ENCODE data around the gene LMLN.

Gene LMLN

DNA sequence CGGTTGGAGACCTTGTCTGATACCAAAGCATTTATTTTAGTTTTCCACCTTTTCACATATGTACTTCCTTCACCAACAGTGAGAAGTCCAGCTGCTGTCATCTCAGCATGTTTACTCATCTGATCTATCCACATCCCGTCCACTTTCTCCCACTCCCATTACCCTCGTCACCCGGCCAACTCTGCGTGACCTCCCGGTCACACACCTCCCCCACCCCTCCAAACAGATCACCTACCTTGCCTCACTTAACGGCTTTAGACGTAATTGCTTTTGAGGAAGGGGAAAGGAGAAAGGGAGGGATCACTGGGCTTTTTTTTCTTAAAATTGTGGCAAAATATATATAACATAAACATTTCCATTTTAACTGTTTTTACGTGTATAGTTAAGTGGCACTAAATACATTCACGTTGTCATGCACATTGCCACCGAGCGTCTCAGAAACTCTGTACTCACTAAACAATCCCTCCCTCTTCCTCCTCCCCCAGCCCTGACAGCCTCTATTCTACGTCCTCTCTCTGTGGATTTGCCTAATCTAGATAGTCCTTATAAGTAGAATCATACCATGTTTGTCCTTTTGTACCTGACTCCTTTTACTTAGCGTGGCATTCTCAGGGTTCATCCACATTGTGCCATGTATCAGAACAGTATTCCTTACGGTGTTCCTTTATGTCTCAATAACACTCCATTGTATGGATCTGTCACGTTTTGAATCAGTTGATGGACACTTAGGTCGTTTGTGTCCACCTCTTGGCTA, 67.2 kb downstream of the LMLN start:
- H4K20me1 ChIP-seq (ENCODE audit: insufficient read depth, low read length, poor library complexity, severe bottlenecking): no peaks in the 10 kb centered on the region
- H3K9me3 ChIP-seq (ENCODE audit: insufficient read depth, low read depth, low read length): no peaks in the 10 kb centered on the region
- no peaks in the 10 kb centered on the region for H3K9me2 ChIP-seq (replicated peaks; ENCODE audit: low read depth, low read length)
- no peak overlapping the region for H3K9ac ChIP-seq (ENCODE audit: low read depth, low read length, poor library complexity, severe bottlenecking)
- H3K36me3 ChIP-seq (ENCODE audit: insufficient read depth, low read length): no peaks in the 10 kb centered on the region
- no peak overlapping the region for H3K4me2 ChIP-seq (ENCODE audit: low read depth, low read length, poor library complexity, severe bottlenecking)
- H3K27me3 ChIP-seq (ENCODE audit: insufficient read depth, low read length, poor library complexity, severe bottlenecking): no peaks in the 10 kb centered on the region
- no peaks in the 10 kb centered on the region for H3K79me2 ChIP-seq (ENCODE audit: insufficient read depth, low read length)
- H3F3A ChIP-seq (ENCODE audit: low read depth): no peaks in the 10 kb centered on the region
- H3K4me1 ChIP-seq (ENCODE audit: insufficient read depth, low read length, poor library complexity, severe bottlenecking): peaks cover 14% of the 10 kb centered on the region
- H2AFZ ChIP-seq (ENCODE audit: low read length): no peak overlapping the region
- TF ChIP-seq, protein P1, sequence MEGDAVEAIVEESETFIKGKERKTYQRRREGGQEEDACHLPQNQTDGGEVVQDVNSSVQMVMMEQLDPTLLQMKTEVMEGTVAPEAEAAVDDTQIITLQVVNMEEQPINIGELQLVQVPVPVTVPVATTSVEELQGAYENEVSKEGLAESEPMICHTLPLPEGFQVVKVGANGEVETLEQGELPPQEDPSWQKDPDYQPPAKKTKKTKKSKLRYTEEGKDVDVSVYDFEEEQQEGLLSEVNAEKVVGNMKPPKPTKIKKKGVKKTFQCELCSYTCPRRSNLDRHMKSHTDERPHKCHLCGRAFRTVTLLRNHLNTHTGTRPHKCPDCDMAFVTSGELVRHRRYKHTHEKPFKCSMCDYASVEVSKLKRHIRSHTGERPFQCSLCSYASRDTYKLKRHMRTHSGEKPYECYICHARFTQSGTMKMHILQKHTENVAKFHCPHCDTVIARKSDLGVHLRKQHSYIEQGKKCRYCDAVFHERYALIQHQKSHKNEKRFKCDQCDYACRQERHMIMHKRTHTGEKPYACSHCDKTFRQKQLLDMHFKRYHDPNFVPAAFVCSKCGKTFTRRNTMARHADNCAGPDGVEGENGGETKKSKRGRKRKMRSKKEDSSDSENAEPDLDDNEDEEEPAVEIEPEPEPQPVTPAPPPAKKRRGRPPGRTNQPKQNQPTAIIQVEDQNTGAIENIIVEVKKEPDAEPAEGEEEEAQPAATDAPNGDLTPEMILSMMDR (conservative IDR thresholded peaks at IDR 0.05; ENCODE audit: low read length): no peak
- no peak for TF ChIP-seq EZH2phosphoT487 (IDR thresholded peaks at IDR 0.05; ENCODE audit: borderline replicate concordance)
- no peak overlapping the region for H3K4me3 ChIP-seq (ENCODE audit: low read length, poor library complexity, severe bottlenecking)

DNA sequence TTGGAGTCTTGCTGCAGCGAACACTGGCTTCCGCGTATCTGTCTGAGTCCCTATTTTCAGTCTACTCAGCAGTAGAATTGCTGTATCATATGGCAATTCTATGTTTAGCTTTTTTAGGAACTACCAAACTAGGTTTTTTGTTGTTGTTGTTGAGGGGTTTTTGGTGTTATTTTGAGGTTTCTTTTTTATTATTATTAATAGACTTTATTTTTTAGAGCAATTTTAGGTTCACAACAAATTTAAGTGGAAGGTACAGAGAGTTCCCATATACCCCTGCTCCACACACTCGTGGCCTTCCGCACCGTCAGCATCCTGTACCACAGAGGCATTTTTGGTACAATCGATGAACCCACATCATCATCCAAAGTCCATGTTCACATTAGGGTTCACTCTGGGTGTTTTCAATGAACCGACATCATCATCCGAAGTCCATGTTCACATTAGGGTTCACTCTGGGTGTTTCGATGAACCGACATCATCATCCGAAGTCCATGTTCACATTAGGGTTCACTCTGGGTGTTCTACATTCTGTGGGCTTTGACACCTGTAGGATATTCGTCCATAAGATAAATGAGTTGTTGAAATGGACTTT, 67.9 kb downstream of the LMLN start:
- H3K9me2 ChIP-seq (replicated peaks; ENCODE audit: low read depth, low read length): no peaks in the 10 kb centered on the region
- H3K9ac ChIP-seq (ENCODE audit: low read depth, low read length, poor library complexity, severe bottlenecking): no peak overlapping the region
- no peak for TF ChIP-seq EZH2phosphoT487 (IDR thresholded peaks at IDR 0.05; ENCODE audit: borderline replicate concordance)
- TF ChIP-seq, protein P1 (conservative IDR thresholded peaks at IDR 0.05; ENCODE audit: low read length): no peak
- H4K20me1 ChIP-seq (ENCODE audit: insufficient read depth, low read length, poor library complexity, severe bottlenecking): no peaks in the 10 kb centered on the region
- no peaks in the 10 kb centered on the region for H3K79me2 ChIP-seq (ENCODE audit: insufficient read depth, low read length)
- H3K36me3 ChIP-seq (ENCODE audit: insufficient read depth, low read length): no peaks in the 10 kb centered on the region
- no peak overlapping the region for H3K4me3 ChIP-seq (ENCODE audit: low read length, poor library complexity, severe bottlenecking)
- peaks cover 18% of the 10 kb centered on the region for H3K4me1 ChIP-seq (ENCODE audit: insufficient read depth, low read length, poor library complexity, severe bottlenecking)
- no peaks in the 10 kb centered on the region for H3F3A ChIP-seq (ENCODE audit: low read depth)
- H3K4me2 ChIP-seq (ENCODE audit: low read depth, low read length, poor library complexity, severe bottlenecking): no peak overlapping the region
- H2AFZ ChIP-seq (ENCODE audit: low read length): no peak overlapping the region
- no peaks in the 10 kb centered on the region for H3K27me3 ChIP-seq (ENCODE audit: insufficient read depth, low read length, poor library complexity, severe bottlenecking)
- no peaks in the 10 kb centered on the region for H3K9me3 ChIP-seq (ENCODE audit: insufficient read depth, low read depth, low read length)

DNA sequence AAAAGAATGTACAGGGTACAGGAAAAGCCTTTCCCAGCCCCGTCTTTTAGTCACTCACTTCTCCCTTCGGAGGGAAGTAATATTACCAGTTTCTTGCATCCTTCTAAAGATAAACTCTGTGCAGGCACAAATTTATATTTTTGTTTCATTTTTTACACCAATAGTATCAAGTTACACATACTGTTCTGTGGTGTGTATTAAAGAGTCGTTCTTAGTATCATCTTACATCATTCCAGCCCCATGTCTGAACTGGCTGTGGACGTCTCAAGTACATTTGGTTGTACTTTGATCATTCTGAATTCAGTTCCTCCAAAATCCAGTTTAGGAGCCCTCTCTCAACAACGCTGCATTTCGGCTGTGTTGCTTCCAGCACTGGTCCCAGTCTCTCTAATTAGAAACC, 68.7 kb downstream of the LMLN start:
- no peak overlapping the region for H3K4me3 ChIP-seq (ENCODE audit: low read length, poor library complexity, severe bottlenecking)
- H3K9me2 ChIP-seq (replicated peaks; ENCODE audit: low read depth, low read length): no peaks in the 10 kb centered on the region
- H2AFZ ChIP-seq (ENCODE audit: low read length): peak overlapping the region; percentile 7; the same call in 1 of the 2 replicates
- H3K4me2 ChIP-seq (ENCODE audit: low read depth, low read length, poor library complexity, severe bottlenecking): no peak overlapping the region
- H4K20me1 ChIP-seq (ENCODE audit: insufficient read depth, low read length, poor library complexity, severe bottlenecking): no peaks in the 10 kb centered on the region
- peaks cover 13% of the 10 kb centered on the region for H3K4me1 ChIP-seq (ENCODE audit: insufficient read depth, low read length, poor library complexity, severe bottlenecking)
- H3K79me2 ChIP-seq (ENCODE audit: insufficient read depth, low read length): no peaks in the 10 kb centered on the region
- no peak overlapping the region for H3K9ac ChIP-seq (ENCODE audit: low read depth, low read length, poor library complexity, severe bottlenecking)
- H3F3A ChIP-seq (ENCODE audit: low read depth): no peaks in the 10 kb centered on the region
- TF ChIP-seq EZH2phosphoT487 (IDR thresholded peaks at IDR 0.05; ENCODE audit: borderline replicate concordance): no peak
- TF ChIP-seq, protein P1 (conservative IDR thresholded peaks at IDR 0.05; ENCODE audit: low read length): no peak
- no peaks in the 10 kb centered on the region for H3K27me3 ChIP-seq (ENCODE audit: insufficient read depth, low read length, poor library complexity, severe bottlenecking)
- H3K36me3 ChIP-seq (ENCODE audit: insufficient read depth, low read length): no peaks in the 10 kb centered on the region
- no peaks in the 10 kb centered on the region for H3K9me3 ChIP-seq (ENCODE audit: insufficient read depth, low read depth, low read length)
